UCSD-AML1 (cell line): ENCODE measurements around the gene RNF146.
A peak's percentile ranks its signal among the peaks of the same experiment; 100 is the strongest.
"Not testable (repeated sequence)": the region's sequence is repeated elsewhere in the genome, so short reads cannot be mapped to it uniquely, and the experiment has no call there.

Source experiments
- DNase-seq: peaks from one replicate; lab custom pipeline; 2025; ENCODE audit not compliant: unreplicated experiment; lab: John Stamatoyannopoulos, UW

The RNF146 gene

DNA sequence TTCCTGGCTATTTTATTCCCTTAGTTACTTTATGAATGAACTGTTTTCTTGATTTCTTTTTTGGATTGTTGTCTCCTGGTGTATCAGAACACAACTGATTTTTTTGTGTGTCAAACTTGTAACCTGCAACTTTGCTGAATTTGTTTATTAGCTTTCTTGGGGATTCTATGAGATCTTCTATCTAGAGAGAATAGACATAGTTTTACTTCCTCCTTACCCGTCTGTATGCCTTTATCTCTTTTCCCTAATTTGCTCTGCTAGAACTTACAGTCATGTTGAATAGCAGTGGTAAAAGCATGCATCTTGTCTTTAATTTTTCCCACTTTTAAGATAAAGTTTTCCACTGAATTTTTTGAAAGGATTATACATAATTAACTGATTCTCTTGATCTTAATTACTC is 13.2 kb downstream of the RNF146 start:
- no peak for DNase-seq

DNA sequence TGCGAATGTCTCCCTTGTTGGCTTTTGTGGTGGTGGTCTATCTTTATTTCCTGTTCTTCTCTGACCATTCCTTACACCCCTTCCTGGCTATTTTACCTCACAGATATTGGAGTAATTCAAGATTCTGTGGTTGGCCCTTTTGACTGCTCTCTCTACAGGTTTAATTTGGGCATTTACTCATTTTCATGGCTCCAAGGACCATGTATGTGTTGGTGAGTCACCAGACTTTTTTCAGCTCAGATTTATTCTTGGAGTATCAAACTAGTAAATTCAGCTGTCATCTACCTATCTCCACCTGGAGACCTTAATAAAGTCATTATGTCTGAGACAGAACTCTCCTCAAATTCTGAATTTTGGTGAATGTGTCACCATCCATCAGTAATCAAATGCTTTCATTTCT is 15.5 kb downstream of the RNF146 start:
- no peak for DNase-seq

DNA sequence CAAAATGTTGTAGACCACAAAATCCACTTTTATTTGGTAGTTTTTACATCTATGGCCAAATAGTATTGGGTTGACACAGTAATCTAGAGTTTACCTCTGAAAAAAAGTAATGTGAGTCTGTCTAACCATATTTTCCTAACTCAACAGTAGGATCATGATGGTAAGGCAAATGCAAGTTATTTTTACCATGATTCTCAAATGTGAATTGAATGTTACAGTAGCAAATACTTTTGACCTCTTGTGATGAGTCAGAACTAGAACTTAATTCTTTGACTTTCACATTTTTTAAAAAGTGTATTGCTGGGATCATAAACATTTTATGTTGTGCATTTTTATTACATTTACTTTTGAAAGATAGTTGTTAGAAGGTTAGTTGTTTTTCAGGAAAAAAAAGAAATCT is 22.0 kb downstream of the RNF146 start:
- no peak for DNase-seq

GRCh38 chr6:127289934-127290333 is 23.3 kb downstream of the RNF146 start:
- DNase-seq: no peak

DNA sequence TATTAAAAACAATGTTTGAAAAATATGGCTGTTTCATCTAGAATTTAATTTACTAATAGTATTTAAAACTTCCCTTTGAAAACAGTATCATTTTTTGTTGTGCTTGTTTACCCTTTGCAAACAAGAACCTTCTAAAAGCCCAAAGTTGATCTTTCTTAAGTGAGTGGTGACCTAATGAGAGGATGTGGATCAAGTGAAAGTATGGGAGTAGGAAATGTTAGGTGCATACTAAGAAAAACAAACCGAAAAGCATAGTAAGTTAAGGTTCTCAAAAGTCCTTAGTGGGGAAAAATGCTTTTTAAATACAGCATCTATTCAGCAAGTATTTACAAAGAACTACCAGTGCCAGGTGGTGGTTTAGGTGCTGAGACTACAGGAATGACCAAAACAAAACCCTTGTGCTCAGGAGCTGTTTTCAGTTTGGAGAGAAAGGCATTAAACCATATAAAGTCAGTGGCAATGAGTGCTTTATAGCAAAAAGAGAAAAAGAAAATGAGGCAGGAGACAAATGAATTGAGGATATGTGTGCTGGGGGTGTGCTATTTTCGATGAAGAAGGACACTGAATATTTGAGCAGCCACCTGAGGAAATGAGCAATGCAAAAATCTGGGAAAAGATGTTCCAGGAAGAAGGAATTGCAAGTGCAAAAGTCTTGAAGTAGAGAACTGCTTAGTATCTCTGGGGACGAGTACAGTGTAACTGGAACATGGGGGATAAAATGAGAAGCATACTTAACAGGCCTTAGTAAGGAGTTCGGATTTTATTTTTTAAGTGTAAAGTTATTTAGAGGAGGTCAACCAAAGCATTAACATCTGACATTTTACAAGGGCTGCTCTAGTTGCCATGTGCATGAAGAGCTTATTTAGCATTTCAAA is 24.0 kb downstream of the RNF146 start:
- DNase-seq: no peak

DNA sequence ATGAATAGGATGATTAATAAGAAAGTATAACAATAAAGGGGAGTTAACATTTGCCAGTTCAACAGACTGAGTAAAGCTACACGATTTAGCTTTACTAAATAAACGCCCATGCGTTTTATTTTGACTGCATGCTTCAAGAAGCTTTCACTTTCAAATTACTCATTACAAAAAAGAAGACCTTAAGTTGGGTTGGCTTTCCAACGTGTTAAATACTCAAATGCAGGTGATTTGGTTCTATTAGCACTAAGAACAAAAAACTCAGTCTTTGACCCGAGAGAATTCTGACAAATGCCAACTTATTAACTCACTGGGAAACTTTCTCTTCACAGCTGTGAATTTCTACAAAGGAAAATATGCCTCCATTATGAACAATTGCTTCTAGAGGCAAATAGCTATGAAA is 24.8 kb downstream of the RNF146 start:
- no peak for DNase-seq

DNA sequence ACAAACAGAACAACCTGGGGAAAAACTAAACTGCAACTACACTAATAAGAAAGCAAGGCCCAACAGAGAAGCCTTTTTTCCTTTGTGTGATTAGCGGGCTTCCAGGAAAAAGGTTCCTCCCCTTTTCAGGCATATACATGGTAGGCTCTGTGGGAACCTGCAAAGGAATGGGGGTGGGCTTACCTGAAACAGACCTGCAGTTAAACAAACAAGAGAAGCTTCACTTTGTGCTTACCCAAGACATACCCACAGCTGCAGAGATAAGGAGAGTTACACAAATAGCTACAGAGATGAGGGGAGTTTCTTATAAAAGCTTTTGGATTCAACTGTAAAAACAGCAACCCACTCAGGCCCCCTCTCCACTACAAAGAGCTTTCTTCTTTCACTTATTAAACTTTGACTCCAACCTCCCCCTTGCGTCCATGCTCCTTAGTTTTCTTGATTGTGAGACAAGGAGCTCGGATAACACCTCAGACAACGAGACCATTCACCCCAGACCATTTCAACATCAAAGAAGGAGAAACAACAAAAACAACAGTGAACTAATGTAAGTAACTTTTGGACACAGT is 30.9 kb downstream of the RNF146 start:
- DNase-seq: no peak

DNA sequence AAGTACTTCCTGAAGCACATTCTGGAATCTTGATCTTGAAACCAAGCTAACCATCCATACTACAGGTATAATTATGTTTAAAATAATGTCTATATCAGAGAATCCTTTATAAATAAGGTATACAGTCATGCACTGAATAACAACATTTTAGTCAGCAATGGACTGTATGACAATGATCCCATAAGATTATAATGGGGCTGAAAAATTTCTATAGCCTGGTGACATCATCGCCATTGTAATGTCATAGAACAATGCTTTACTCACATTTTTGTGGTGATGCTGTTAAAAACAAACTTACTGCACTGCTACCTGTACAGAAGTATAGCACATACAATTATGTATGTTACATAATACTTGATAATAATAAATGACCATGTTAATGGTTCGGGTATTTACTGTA is 31.8 kb downstream of the RNF146 start:
- no peak for DNase-seq

DNA sequence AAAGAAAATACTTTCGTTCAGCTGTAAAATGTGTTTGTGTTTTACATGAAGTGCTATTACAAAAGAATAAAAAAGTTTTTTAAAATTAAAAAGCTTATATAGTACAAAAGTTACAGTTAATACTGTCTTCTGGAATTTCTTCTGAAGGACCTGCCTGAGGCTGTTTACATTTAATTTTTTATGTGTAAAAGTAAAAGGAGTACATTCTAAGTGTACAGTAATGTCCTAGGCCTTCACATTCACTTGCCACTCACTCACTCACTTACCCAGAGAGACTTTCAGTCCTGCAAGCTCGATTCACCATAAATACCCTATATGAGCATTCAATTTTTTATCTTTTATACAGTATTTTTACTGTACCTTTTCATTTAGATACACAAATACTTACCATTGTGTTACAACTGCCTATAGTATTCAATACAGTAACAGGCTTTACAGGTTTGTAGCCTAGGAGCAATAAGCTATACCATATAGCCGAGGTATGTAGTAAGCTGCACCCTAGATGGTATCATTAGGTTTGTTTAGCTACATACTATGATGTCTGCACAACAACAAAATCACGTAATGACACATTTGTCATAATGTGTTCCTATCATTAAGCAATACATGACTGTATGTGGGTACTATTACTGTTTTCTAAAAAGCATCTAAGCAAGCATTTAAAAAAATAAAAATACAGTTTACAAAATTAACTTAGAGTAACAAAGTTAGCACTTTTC is 33.0 kb downstream of the RNF146 start:
- DNase-seq: no peak

- DNase-seq: no peak
Measured at GRCh38 chr6:127300411-127300810, 33.7 kb downstream of the RNF146 start.

DNA sequence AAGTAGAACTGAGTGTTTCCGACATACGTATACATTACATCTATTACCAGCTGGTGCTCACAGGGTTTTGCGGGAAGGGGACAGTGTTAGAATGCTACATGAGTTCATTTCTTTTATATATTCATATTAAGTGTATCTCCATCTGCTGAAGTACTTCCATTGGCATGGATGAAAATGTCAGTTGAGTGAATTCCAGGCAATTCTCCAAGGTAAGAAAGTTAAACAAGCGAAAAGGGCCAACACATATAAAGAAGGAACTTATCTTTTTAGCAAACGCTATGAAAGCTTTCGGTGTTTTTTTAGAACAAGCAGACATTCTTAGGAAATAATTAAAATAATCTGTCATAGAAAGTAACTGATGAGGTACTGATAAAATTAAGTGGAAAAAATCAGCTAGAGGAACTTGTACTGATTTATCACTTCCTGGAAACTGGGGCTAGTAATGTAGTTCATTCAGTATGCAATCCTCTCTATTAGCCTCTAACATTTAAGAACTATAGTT is 34.6 kb downstream of the RNF146 start:
- DNase-seq: no peak

DNA sequence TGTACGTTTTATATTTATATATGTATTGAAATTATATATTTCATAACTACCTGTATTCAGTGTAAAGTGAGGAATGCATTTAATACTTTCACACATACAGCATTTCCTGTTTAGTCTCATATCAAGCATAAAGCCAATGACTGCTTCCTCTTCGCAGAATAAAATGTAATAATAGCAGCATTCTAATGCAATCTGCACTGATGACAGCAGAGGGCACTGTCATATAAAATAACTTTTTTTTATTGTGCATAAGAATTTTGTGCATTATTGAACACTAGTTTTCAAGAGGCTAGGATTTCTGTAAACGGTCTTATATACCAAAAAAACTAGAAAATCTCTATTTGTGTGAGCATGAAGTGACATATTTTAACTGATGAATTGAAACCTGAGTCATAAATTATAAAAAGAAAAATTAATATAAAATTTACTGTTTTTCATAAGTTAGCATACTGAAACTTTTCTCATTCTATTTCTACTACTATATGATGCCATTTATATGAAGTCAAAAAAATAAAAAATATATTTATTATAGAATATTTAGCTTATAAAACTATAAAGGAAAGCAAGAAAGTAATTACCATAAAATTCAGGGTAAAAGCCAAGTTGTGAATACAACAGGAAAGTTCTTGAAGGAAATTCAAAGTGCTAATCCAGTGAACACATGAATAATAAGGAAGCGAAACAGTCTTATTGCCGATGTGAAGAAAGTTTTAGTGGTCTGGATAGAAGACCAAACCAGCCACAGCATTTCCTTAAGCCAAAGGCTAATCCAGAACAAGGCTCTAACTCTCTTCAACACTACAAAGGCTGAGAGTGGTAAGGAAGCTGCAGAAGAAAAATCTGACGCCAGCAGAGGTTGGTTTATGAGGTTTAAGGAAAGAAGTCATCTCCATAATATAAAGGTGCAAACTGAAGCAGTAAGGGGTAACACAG is 36.3 kb downstream of the RNF146 start:
- peak; percentile 8 for DNase-seq

DNA sequence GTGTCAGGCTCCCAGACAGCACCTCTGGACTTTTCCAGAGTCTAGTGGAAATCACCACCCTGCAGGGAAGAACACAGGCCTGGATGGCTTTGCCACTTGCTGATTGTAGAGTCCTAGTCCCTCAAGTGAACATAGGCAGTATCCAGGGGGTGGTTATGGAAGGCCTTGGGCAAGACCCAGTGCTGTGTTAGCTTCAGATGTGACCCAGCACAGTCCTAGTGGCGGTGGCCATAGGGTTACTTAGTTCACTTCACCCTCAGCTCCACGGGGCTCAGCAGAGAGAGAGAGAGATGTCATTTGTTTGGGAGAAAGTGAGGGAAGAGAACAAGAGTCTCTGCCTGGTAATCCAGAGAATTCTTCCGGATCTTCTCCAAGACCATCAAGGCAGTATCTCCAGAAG is 37.3 kb downstream of the RNF146 start:
- peak; percentile 14 for DNase-seq

GRCh38 chr6:127305741-127306140 is 39.1 kb downstream of the RNF146 start:
- no peak for DNase-seq

DNA sequence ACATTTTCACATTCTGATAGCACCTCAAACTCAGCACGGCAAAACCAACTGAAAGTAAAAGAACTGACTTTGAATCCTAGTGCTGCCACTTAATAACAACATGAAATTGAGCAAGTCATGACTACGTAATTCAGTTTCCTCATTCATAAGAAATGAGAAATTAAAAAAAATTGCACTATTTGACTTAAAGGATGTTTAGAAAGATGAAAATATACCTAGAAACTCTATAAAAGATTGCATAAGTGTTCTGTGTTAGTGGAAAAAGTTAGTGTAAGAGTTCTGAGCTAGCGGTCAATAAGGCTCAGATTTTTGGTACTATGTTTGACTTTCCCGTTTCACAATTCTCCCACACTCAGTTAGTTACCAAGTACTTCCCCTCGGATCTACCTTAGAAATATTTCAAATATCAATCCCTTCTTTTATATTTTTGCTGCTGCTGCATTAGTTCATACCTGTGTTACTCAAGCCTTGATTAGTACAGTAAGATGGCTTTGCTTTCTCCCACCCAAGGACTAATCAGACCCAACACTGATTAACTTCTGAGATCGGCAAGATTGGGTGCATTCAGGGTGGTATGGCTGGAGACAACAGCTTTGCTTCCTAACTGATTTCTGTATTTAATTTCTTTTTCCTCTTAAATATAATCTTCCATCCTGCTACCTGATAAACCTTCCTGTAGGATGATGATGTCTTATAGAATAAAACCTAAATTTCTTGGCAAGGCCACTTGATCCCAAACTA is 50.9 kb downstream of the RNF146 start:
- DNase-seq: no peak

- DNase-seq: no peak
Measured at GRCh38 chr6:127319686-127320085, 53.0 kb downstream of the RNF146 start.

DNA sequence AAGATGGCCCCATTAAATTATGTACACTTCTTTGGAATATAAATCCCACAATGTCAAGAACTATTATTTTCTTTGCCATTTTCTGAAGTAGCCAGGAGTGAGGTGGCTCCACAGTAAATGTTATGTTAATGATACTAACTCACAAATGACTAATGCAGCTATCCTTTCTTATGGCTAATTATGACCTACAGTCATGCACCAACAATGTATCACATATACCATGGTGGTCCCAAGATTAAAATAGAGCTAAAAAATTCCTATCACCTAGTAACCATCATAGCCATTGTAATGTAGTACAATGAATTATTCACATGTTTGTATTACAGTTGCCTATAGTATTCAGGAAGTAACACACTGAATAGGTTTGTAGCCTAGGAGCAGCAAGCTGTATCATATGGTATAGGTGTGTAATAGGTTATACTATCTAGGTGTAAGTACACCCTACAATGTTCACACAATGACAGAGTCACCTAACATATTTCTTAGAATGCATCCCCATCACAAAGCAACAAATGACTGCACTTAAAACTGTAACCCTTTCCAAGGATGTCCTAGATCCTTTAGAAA is 61.5 kb downstream of the RNF146 start:
- no peak for DNase-seq

- DNase-seq: not testable (repeated sequence)
Measured at GRCh38 chr6:127331256-127331655, 64.6 kb downstream of the RNF146 start.

DNA sequence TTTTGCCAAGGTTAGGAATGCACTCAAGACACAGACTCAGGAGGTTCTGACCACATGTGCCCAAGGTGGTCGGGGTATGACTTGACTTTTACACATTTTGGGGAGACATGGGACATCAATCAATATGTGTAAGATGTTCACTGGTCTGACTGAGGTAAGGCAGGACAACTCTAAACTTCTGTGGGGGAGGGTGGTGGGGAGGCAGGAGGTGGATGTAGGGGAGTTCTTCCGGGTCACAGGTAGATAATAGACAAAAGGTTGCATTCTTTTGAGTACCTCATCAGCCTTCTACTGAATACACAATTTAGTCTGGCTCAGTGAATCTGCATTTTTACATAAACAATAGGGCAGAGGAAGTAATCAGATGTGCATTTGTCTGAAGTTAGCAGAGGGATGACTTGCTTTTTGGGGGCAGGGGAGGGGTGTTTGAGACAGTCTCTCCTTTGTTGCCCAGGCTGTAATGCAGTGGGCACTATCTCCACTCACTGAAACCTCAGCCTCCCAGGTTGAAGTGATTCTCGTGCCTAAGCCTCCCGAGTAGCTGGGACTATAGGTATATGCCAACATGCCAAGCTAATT is 65.8 kb downstream of the RNF146 start:
- no peak for DNase-seq
